GM21526 (cell line): Measurements from ENCODE around the gene CIC.
"Not testable (repeated sequence)": the region's sequence is repeated elsewhere in the genome, so short reads cannot be mapped to it uniquely, and the experiment has no call there.

Experiments
- ATAC-seq: cut with Tn5 transposase; IDR thresholded peaks from one replicate; pipeline ENCODE4 v1.9.1; 2021; ENCODE audit warnings: moderate library complexity; ENCODE audit not compliant: unreplicated experiment, low FRiP score

CIC gene

DNA sequence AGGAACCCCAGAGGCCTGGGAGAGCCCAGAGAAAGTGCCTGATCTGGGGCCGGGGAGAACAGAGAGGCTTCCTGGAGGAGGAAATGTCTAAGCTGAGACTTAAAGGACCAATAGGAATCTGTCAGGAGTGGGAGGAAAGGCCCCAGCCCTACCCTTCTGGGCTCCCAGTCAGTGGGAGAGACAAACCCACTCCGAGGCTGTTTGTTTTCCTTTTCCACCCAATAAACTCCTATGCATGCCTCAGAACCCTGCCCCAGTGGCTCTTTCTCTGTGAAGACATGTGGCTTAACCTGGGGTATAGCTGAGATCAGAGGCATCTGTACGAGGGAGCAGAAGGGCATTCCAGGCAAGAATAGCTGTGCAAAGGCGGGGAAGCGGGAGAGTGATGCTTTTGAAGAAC is 58.3 kb downstream of the CIC start:
- no peak for ATAC-seq

- ATAC-seq, result no peak
These were observed 59.1 kb downstream of the CIC start for GRCh38 chr19:42328106-42328505.

- no peak for ATAC-seq
These were observed 59.8 kb downstream of the CIC start for GRCh38 chr19:42328854-42329253.

GRCh38 chr19:42330241-42330711 is 61.2 kb downstream of the CIC start:
- no peak for ATAC-seq

DNA sequence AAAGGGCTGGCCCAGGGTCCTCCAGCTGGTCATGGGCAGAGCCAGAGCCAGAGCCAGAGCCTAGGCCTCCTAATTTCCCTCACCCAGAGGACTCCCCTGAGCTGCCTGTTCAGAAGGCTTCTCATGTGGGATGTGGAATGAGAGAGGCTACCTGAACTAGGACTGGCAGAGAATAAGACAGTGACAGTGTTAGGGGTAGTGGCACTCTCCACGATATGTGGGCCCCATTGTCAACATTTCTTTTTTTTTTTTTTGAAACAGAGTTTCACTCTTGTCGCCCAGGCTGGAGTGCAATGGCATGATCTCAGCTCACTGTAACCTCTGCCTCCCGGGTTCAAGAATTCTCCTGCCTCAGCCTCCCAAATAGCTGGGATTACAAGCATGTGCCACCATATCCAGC is 62.3 kb downstream of the CIC start:
- not testable (repeated sequence) for ATAC-seq

DNA sequence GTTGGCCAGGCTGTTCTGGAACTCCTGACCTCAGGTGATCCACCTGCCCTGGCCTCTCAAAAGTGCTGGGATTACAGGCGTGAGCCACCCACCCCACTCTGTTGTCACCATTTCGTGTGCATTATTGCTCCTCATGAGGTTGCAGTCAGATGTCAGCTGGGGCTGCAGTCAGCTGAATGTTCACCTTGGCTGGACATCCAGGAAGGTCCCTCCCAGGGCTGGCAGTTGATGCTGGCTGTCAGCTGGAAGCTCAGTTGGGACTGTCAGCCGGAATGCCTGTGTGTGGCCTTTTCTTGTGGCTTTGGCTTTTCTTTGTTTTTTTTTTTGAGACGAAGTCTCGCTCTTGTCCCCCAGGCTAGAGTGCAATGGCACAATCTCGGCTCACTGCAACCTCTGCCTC is 63.0 kb downstream of the CIC start:
- ATAC-seq, result no peak

- ATAC-seq, result no peak
These were observed 64.0 kb downstream of the CIC start for GRCh38 chr19:42333018-42333417.

- ATAC-seq, result no peak
These were observed 65.1 kb downstream of the CIC start for GRCh38 chr19:42333975-42334696.

GRCh38 chr19:42334697-42335373 is 65.8 kb downstream of the CIC start:
- ATAC-seq, result no peak

- ATAC-seq, result no peak
These were observed 66.4 kb downstream of the CIC start for GRCh38 chr19:42335374-42335936.

DNA sequence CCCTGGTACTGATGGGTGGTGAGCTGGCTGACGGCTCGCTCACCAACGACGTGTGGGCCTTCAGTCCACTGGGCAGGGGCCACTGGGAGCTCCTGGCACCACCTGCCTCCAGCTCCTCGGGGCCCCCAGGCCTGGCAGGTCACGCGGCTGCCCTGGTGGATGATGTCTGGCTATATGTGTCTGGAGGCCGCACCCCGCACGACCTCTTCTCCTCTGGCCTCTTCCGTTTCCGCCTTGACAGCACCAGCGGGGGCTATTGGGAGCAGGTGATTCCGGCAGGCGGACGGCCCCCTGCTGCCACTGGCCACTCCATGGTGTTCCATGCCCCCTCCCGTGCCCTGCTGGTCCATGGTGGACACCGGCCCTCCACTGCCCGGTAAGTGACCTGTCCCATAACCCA is 66.9 kb downstream of the CIC start:
- no peak for ATAC-seq

- ATAC-seq, result not testable (repeated sequence)
These were observed 70.2 kb downstream of the CIC start for GRCh38 chr19:42339126-42339860.

DNA sequence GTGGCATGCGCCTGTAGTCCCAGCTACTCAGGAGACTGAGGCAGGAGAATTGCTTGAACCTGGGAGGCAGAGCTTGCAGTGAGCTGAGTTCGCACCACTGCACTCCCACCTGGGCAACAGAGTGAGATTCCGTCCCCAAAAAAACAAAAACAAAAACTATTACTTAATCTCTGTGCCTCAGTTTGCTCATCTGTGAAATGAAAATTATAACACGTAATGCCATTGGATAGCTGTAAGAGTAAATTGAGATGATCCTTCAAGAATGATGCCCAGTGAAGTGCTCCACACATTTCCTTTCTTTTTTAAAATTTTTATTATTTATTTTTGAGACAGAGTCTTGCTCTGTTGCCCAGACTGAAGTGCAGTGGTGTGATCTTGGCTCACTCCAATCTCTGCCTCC is 70.9 kb downstream of the CIC start:
- not testable (repeated sequence) for ATAC-seq

- ATAC-seq, result no peak
These were observed 74.5 kb downstream of the CIC start for GRCh38 chr19:42343344-42344110.

DNA sequence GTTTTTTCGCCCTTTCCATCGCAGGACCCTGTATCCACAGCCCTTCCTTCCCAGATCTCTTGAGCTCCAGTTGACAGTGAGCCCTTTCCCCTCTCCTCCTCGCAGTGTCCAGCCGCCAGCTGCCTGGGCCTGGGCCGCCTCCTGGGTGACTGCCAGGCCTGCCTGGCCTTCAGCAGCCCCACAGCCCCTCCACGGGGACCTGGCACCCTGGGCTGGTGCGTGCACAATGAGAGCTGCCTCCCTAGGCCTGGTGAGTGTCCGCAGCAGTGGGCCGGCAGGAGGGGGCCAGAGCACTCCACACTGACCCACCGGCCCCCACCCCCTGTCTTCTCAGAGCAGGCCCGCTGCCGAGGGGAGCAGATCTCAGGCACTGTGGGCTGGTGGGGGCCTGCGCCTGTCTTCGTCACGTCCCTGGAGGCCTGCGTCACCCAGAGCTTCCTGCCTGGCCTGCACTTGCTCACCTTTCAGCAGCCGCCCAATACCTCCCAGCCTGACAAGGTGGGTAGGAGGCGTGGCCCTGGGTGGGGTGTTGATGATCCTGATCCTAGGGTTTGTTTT is 75.4 kb downstream of the CIC start:
- no peak for ATAC-seq
